T follicular helper cell (primary cell): ENCODE results near the gene GABRG3.
"Not testable (repeated sequence)": the region's sequence is repeated elsewhere in the genome, so short reads cannot be mapped to it uniquely, and the experiment has no call there.

Experiments
- DNase-seq: peaks from one replicate; pipeline ENCODE4 v3.0.0-alpha.2; 2020; ENCODE audit warnings: low read depth

Gene GABRG3

DNA sequence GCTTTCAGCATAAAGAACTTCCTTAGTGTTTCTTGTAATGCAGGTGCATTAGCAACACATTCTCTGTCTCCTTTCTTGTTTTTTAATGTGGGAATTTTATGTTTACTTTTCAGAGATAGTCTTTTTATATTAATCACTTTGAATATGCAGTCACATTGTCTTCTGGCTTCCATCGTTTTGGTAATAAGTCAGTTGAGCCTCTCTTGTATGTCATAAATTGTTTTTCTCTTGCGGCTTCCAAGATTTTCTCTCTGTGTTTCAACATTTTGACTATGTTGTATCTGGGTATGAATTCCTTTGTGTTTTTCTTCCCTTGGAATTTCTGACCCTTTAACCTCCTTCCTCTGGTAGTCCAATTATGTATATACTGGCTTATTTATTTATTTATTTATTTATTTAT, 25.3 kb downstream of the GABRG3 start:
- no peak for DNase-seq

DNA sequence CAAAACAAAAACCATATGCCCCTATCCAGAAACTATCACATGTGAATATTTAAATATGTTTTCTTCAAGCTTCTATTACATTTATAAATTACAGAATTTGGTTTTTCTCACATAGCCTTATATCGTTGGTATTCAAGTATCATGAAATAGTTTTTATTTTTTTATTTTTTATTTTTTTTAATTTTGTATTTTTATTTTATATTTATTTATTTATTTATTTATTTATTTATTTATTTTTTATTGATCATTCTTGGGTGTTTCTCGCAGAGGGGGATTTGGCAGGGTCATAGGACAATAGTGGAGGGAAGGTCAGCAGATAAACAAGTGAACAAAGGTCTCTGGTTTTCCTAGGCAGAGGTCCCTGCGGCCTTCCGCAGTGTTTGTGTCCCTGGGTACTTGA, 32.0 kb downstream of the GABRG3 start:
- DNase-seq: not testable (repeated sequence)

DNA sequence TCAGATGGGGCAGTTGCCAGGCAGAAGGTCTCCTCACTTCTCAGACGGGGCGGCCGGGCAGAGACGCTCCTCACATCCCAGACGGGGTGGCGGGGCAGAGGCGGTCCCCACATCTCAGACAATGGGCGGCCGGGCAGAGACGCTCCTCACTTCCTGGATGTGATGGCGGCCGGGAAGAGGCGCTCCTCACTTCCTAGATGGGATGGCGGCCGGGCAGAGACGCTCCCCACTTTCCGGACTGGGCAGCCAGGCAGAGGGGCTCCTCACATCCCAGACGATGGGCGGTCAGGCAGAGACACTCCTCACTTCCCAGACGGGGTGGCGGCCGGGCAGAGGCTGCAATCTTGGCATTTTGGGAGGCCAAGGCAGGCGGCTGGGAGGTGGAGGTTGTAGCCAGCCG, 33.2 kb downstream of the GABRG3 start:
- not testable (repeated sequence) for DNase-seq

DNA sequence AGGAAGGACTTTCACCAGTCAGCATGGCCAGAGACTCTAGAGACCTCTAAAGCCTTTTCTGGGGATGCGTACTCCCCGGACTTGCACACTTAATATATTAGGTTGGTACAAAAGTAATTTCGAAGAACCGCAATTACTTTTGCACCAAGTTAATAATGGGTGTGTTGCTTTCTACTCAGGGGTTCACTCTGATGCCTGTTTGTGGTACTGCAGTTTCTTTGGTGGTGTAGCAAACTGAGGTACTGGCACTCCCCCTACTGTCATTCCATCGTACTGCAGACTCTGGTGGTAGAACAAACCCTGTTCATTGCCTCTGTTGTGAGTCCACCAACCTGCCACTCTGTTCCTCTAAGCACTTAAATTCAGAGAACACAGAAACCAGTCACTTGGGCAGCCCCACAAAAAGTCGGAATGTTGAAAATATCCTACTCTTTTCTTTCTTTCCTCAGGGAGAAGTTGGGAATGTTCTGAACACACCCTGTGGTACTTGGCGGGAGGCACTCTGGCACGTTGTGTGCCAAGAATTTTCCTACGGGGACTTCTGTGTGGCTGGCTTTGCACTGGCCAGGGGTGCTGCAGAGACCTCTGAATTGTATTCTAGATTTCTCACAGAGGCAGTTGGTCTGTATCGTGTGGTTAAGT, 46.3 kb downstream of the GABRG3 start:
- no peak for DNase-seq

DNA sequence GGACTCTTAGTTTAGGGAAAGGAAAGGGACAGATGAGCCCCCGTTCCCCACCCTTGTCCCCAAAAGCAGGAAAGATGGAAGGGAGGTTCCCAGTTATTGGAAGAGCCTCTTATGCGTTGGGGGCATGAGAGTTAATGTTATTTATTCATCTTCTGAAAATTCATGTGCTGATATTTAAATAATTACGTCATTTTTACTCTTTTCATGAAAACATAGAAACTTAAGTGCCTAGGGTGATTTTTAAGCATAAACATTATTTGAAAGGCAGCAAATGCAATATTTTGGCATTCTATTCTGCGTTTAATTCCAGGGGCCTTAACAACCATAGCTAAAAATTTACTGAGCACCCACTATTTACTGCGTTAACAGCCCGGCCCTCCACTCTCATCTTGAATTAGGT, 48.7 kb downstream of the GABRG3 start:
- DNase-seq: no peak

DNA sequence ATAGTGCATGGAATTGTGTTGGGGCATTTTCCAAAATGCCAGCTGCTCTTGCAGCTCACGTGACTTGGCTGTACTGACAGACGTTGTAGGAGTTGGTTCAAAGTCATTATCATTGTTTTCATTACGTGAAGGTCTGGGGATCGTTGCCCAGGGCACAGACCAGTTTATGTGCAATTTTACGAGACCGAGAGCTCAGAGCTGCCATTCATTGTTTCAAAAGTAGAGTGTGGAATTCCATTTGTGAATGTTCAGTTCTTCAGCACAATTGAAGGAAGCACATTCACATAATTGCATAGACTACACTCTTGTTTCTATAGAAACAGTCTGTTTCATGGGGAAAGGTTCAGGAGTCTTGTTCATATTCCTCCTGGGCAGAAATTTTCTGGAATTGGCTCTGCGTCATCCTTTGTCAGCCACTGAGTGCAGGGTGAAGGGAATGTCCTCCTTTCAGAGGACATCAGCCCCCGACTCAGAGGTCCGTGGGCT, 54.5 kb downstream of the GABRG3 start:
- DNase-seq: no peak

DNA sequence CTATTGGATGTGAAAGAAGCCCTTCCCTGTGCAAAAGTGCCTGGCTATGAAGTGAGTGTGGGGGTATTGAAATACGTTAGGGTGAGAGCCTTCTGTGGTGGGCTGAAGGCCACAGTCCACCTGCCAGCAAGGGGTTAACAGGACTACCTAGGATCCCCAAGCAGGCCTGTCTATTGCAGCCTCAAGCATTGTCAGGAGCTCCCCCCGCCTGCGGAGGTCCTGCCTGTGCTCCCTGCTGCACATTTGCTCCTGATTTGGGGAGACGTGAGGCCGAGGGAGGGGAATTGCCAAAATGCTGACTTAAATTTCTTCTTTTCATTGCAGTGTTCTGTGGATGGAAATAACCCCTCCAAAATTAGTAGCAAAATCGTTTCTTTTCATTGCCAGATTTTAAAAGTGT, 56.2 kb downstream of the GABRG3 start:
- DNase-seq: no peak

DNA sequence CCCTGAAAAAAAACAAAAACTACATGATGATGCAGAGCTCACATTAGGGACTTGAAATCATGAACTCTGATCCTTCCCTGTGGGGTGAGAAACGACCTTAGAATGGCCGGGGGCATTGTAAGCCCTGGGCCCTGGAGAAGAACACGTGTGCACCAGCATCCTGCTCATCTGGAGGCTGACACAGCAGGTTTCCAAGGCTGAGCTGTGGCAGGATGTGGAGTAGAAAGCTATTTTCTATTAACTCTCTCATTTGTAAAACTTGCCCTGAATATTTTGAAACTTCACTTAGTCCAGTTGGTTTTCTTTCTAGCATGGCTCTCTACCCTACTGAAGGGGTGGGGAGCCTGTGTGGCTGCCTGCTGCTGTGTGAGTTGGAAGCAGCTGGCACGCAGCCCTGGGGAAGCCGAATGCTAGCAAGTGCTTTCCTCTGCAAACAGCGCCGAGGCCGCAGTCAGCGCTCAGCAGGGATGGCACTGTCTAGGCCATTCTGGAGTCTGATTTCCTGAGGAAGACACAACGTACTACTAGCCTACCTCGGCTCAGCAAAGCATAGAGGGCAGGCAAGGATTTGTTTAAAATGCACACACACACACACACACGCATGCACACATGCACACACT, 58.0 kb downstream of the GABRG3 start:
- no peak for DNase-seq

DNA sequence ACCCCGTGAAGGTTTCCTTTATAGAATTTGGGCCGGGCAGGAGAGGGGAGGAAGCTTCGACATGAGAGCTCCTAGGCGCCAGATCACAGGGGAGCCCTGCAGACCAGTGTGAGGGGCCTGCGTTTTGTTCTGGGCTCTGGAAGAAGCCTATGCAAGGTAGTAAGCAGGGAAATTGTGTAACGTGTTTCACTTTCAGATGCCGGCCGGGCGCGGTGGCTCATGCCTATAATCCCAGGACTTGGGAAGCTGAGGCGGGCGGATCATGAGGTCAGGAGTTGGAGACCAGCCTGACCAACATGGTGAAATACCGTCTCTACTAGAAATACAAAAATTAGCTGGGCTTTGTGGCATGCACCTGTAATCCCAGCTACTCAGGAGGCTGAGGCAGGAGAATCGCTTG, 65.2 kb downstream of the GABRG3 start:
- no peak for DNase-seq

DNA sequence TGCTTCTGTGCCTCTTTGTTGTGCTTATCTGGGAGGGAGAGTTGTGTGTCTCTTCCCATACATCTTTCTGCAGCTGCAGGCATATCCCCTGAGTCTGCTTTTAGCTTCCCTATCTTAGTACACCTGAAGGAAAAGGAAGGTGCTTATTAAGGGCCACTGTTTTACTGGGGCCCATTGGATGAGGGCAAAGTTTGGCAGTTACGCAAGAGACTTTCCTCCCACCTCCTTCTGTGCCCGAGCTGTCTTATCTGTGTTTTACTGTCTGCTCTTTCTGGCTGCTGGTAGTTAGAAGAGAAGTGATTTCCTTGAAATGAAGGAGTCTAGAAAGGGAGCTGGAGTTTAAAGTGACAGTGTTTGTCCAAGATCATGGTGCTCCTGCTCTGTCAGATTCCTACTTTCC, 66.5 kb downstream of the GABRG3 start:
- no peak for DNase-seq

DNA sequence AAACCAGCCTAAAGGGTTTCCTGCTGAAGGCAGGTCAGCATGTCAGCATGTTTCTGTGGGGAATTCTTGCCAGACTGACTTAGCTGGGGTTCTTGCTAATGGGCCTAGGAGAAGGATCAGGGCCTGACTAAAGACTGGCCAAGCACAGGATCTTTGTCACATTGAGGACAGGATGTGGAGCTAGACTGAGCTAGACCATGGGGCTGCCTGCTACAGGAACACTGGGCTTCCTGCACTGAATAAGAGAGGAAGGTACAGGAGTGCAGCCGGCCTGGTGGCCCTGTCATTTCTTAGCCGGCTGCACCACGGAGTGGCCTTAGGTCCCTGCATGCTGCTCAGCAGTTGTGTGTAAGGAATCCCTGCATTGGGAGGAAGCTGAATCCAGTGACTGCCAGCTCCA, 68.2 kb downstream of the GABRG3 start:
- DNase-seq: no peak

DNA sequence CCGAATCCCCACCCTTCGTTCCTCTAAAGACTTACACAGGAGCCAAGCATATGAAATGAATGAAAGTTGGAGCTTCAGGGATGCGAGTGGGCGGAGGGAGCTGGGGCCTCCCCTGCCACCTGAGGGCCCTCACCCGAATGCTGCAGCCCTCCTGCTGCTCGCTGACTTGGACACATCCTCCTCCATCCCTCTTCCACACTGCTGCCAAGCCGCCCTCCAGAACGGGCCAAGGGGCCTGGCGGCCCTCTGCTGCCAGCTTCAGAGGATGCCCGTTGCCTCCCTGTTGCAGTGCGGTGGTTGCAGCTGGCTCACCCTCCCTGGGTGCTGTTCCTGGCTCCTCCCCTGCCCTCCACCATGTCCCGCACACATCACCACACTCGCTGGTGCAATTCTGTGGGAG, 71.2 kb downstream of the GABRG3 start:
- DNase-seq: no peak

DNA sequence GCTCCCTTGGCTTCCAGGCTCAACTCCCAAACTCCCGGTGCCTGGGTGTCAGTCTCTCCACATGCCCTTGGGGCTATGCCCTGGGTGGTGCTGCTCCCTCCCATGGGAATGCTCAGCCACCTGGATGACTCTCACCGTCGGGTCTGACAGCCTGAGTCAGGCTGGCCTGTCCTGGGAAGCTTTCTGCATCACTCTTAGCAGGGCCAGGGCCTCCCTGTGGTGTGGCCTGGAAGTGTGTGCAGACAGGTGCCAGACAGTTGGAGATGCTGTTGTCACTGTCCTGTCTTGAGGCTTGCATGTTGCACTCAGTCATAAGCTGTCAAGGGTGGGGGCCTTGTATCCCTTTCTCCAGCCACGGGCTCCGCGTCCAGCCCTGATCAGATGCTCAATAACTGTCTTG, 71.7 kb downstream of the GABRG3 start:
- no peak for DNase-seq

DNA sequence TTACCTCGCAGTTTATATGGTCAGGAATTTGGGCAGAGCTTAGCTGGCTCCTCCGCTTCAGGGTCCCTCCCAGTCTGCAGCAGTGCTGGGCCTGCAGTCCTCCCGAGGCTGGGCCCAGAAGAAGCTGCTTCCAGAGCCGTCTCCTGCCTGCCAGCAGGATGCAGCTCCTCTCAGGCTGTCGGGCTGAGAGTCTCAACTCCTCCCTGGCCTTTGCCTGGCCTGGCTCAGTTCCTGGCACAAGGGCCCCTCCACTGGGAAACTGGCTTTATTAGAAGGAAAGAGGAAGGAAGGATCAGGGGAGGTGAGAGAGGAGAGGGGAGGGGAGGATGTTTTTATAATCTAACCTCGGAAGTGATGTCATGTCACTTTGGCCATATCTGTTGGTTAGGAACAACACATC, 72.8 kb downstream of the GABRG3 start:
- no peak for DNase-seq

DNA sequence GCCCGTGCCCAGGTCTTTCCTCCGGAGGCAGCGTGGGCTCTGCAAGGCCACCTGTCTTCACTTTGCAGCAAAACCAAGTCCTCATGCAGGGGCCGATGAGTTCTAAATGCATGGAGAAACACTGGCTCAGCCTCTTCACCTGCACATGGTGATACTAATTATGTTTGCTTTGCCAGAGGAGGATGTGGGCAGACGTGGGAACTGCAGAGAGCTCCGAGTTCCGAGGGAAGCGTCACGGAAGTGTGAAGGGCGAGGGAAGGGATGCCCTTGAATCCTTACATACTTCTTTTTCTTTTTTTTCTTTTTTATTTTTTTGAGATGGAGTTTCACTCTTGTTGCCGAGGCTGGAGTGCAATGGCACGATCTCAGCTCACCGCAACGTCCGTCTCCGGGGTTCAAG, 74.8 kb downstream of the GABRG3 start:
- DNase-seq: no peak

DNA sequence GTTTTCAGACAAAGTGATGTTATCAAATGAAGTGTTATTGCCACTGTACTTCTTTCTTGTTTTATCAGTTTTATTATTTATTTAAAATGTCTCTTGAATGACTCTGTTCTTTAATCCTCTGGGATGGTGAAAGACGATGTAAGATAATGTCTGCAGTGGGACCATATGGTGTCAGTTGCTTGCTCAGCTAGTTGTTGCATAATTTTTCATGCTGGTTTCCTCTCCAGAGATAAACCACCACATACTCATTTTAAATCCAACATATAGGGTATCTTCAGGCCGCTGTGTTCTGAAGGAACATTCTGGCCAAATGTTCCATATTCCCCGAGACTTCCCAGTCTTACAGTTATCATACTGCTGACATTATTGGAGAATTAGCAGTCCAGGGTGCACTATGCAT, 75.9 kb downstream of the GABRG3 start:
- DNase-seq: no peak

DNA sequence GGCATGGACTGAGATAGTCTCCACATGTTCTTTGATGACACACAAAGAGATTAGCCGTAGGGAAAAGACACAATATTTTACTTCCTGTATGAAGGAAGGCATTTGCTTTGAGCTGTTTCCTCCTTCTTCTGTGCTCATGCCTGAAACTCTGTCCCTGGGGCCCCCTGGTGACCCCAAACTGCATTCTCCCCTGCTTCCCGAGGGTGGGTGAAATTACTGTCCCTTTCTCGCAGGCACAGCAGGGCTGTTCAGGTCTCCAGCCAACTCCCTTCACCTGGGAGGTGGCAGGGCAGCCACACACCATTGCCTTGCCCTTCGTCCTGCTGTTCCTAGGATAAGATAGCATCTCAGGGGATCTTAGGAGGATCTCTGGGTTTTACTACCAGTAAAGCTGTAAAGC, 79.2 kb downstream of the GABRG3 start:
- DNase-seq: no peak

DNA sequence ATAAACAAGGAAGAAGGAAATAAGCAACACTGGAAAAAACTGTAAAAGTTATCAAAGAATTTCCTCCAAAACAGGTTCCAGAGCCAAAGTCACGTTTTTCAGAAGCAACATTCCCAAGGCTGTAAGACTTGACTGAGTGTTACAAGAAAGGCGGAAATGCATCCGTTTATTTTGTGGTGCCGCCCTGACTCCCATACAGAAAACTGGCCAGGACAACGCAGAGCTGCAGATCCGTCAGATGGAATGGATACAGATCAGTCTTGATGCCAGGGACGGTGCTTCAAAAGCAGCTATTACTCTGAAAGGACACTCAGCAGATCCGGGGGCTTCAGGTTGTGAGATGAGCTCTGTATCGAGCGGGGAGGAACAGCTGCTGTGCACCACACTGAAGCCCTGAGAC, 83.4 kb downstream of the GABRG3 start:
- no peak for DNase-seq

DNA sequence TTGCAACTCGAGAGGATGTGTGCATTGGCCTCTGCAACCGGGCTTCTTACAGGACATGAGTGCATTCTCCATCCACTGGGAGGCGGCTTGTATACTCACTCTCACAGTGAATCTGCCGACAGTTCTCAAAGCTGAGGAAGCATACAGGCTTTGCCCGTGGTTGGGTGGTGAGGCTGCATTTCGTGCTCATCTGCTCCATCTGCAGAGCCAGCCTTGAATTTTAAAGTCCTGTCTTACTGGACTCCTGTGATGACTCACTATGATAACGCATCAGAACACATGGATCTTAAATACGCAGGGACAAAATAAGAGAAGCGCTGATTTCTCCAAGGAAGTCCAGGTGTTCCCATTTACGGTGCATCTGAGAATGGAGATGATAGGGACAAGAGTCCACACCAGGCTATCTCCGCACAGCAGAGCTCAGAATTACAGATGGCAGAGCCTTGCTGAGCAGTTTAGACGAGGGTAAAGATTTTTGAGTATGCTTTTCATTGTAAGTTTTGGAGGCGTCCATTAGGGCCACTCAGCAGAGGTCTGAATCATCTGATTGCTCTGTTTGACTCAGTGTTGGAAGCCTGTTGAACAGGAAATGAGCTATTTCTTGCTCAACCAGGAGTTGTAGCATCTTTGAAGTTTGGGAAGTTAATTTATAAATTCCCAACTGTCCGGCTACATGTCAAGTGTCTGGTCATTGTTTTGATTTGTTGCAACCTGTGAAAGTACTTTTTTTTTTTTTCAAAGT, 87.1 kb downstream of the GABRG3 start:
- no peak for DNase-seq

DNA sequence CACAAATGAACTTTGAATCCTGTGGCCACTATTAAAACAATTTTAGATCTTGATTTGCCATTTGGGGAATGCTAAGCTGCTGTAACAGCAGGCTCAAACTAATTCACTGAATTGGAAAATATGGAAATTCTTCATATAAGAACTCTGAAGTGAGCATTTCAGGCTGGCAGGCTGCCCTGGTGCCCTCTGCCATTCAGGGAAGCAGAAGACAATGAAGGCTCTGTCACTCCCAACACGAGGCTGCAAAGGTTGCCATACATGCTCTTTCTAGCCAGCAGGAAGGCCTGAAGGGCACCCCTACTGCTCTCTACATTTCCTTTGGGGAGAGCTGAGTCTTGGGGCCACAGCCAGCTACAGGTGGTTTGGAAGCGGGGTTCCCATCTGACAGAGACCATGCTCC, 88.0 kb downstream of the GABRG3 start:
- DNase-seq: no peak

DNA sequence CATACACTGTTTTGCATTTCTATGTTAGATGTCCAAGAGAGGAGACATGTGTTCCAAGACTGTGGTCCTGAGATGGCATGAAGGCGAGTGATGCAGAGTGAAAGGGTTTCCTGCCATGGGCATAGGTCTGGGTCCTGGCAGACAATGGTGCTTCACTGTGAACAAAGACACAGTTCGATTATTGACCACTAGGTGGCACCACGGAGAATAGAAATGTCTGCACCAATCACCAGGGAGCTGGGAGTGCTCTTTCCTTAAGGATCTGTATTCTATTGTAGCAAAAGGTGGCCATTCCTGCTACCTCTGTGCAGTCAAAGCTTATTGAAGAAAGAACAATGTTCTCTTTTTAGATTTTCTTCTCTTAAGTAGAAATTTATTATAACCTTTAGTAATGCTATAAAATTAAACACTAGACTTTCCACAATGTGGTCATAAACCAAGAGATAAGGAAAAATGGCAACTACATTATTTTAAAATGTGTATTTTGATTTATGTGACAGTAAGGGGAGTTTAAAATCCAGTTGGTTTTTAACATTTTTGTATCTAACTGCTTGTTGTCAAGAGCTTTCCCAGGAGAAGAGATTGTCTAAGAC, 88.7 kb downstream of the GABRG3 start:
- DNase-seq: no peak

DNA sequence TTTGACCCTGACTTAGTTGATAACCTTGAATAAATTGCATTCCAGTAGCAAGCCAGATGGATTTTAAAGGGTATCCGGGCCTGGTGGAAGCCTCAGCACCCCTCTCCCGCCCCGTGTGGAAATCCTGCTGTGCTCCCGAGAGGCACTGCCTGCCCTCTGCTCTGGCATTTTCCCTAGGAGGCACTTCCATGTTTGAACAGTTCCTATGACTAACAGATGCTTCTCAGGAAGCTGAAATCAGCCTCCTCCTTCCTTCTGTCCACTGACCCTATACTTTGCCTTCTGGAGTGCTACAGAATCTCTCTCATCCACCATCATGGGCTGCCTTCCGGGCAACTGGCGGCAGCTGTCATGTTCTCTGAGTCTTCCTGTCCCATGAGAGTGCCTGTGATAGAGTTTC, 90.8 kb downstream of the GABRG3 start:
- DNase-seq: no peak

DNA sequence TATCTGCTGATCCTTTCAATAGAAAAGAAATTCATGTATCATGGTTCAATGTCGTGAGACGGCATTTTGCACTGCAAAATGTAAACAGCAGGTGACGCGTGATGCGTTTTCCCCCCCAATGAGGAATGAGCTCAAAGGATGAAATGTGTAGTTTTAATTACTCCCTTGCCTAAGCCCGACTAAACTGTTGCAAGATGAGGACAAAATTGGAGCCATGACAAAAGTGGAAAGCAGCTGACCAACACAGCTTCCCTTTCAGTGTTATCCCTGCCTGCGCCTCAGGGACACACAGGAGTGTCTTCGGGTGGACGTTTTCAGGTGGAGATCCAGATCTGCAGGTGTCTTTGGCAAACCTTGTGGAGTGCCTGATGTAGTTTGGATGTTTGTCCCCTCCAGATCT, 92.0 kb downstream of the GABRG3 start:
- DNase-seq: no peak
